GM18907 (cell line): ENCODE measurements around the gene SLC5A2.
"Not testable (repeated sequence)": the region's sequence is repeated elsewhere in the genome, so short reads cannot be mapped to it uniquely, and the experiment has no call there.

Experiments
- ATAC-seq: cut with Tn5 transposase; IDR thresholded peaks from one replicate; pipeline ENCODE4 v1.9.1; 2021; ENCODE audit warnings: mild to moderate bottlenecking, moderate library complexity; ENCODE audit not compliant: unreplicated experiment

The SLC5A2 gene

DNA sequence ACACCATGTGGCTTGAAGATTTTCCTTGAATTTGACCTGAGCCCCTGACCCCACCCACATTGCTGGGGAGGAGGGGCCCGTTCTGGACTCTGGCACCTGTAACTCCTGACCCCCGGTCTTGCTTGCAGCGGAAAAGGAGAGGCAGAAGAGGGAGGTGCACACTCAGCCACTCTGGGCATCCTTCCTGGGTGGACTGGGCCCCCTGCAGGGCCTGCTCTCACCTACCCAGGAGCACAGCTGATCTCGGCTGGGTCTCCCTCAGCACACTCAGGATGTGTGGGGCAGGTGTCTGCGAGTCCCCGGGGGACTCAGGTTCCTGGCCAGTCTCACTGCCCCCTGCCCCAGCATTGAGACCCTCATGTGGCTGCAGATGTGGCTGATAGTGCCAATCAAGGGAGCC, 40.8 kb downstream of the SLC5A2 start:
- ATAC-seq: not testable (repeated sequence)

DNA sequence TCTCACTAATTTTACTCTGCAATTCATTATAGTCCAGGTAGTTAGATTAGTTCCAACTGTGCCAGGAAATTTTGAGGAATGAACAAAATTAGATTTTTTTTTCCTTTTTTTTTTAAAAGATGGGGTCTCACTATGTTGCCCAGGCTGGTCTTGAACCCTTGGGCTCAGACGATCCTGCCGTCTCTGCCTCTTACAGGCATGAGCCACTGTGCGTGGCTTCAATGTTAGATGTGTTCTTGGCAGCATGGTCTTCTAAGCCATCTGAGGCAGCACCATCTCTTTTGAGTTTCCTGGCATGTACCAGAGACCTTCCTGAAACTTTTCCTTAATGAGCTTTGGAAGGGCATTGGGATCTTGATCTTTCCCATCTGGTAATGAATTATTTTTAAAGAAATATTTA, 42.2 kb downstream of the SLC5A2 start:
- no peak for ATAC-seq

- no peak for ATAC-seq
Measured at GRCh38 chr16:31527734-31528274, 44.9 kb downstream of the SLC5A2 start, which contains the start of gene AHSP. TSS of gene AHSP (plus strand) at chr16:31527900. CDS start at chr16:31528140, 240 bp downstream.

DNA sequence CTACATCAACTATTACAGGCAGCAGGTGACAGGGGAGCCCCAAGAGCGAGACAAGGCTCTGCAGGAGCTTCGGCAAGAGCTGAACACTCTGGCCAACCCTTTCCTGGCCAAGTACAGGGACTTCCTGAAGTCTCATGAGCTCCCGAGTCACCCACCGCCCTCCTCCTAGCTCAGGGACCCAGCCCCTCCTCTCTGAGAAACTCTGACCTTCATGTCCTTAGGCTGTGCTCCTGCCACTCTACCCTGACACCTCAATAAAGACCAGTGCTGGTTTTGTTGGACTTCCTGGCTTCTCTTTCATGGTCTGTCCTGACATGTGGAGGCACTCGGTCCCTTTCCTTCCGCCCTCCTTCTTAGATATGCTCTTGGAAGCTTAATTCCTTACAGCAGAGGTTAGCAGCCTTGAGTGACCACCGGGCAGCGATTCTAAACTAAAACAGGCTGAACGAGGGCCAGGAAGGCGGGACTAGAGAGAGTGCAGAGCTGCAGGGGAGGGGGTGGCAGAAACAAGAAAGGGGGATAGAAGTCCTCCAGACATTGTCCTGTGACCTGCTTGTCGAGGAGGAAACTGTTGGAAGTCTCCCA, 45.7 kb downstream of the SLC5A2 start:
- ATAC-seq: no peak

DNA sequence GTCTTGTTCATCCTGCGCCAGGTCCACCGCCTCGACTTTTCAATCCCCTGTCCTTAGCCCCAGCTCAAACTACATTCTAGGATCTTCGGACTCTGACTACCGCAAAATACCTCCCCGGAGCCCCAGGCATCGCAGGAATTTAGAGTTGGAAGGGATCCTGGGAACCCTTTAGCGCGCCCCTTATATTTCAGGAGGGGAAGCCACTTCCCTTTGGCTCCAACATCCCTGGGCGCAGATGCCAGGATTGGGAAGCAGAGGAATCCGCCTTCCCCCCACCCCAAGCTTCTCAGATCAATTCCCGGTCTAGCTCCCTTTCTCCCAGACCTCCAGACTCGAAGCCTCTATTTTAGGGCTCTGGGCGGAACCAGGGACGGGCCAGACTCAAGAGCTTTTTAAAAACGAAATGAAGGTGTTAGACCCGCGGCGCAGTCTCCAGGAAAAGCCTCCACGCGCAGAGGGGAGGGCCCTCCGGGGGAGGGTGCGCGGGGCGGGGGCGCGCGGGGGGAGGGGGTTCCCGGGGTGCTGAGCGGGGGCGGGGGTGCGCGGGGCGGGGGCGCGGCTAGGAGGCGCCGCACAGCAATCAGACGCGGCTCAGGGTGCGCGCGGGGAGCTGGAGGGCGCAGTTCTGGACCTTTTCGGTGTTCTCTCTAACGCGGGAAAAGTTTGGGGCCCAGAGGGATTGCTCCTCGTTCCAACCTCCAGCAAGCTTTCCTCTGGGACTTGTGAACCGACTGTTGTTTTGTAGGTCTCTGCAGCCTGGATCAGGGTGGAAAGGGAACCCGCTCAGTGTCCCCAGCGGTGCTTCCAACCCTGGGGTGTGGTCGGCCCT, 46.4 kb downstream of the SLC5A2 start:
- no peak for ATAC-seq

- ATAC-seq: no peak
Measured at GRCh38 chr16:31529937-31530312, 47.0 kb downstream of the SLC5A2 start.

GRCh38 chr16:31530405-31530804, 47.5 kb downstream of the SLC5A2 start:
- no peak for ATAC-seq

DNA sequence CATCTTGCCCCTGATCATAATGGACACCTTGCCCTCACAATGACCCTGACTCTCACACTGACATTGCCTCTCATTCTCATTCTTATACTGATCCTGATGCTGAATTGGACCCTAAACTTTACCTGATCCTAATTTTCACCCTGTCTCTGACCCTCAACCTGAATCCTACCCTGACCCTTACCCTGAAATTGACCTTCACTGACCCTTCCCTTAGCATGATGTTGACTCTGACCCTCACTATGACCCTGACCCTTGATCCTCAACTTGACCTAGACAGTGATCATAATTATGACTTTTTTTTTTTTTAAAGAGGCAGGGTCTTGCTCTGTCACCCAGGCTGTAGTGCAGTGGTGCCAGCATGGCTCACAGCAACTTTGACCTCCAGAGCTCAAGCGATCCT, 48.2 kb downstream of the SLC5A2 start:
- no peak for ATAC-seq

GRCh38 chr16:31532120-31532519, 49.2 kb downstream of the SLC5A2 start:
- ATAC-seq: no peak

DNA sequence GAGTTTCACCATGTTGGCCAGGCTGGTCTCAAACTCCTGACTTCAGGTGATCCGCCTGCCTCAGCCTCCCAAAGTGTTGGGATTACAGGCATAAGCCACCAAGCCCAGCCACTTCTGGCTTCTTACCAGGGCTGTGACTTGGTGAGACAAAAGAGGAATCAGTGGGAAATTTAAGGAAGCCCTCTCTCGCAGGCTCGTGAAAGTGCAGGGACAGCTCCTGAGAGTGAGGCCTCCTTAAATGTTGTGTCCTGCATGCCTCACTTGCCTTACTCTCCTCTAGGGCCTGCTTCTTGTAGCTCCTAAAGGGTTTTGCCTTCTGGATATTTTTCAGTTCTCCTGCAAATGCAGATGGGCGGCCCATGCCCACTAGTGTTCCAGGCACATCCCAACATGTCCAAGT, 50.0 kb downstream of the SLC5A2 start:
- ATAC-seq: no peak

DNA sequence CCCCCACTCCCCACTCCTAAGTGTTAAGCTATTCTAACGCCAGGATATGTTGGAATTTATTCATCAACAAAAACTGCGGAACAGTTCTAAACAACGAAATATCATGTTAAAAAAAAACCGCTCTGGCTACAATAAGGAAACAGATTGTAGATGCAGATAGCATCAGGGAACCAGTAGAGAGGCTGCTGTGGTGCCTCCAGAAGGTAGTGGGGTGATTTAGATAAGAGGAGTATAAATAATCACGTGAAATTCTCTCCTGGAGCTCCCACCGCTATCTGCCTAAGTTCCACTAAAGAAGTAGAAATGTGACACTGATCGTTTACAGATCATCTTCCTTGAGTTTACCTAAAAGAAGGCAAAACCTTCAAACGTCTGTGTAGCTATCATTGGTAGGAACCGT, 52.8 kb downstream of the SLC5A2 start:
- no peak for ATAC-seq

GRCh38 chr16:31536804-31537361, 54.0 kb downstream of the SLC5A2 start:
- no peak for ATAC-seq

GRCh38 chr16:31537362-31538242, 54.7 kb downstream of the SLC5A2 start:
- no peak for ATAC-seq

GRCh38 chr16:31538243-31538598, 55.3 kb downstream of the SLC5A2 start:
- not testable (repeated sequence) for ATAC-seq

DNA sequence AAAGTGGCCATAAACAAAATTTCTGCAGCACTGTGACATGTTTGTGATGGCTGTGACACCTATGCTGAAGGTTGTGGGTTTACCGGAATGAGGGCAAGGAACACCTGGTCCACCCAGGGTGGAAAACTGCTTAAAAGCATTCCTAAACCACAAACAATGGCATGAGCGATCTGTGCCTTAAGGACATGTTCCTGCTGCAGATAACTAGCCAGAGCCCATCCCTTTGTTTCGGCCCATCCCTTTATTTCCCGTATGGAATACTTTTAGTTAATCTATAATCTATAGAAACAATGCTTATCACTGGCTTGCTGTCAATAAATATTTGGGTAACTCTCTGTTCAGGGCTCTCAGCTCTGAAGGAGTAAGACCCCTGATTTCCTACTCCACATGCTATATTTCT, 56.8 kb downstream of the SLC5A2 start:
- ATAC-seq: not testable (repeated sequence)
